Adrenal gland (tissue), 12 donors: Measurements from ENCODE around the gene ANXA2R. TPM values are rescaled to one million over a fixed set of nuclear protein-coding genes. Genes with fewer than 3 reads are reported as not detected.

Experiments used
- DNase-seq, 7 donors: peaks; one replicate each; pipeline ENCODE4 v3.0.0-alpha.2; 2019 to 2020
- H3K27ac ChIP-seq, 5 donors: fragments of 200-600 bp; sonication (generic) in 4 of 5; 1 replicate in 3 of 5; 2 replicates in 2 of 5; pipeline versions ENCODE4 v1.5.1 to v1.8.0; 2016 to 2020; ENCODE audit warnings: mild to moderate bottlenecking in 1 of 5
- H3K27me3 ChIP-seq: fragments of 200-600 bp; 2 replicates; pipeline ENCODE4 v1.8.0; 2021
- H3K36me3 ChIP-seq, 2 donors: fragments of 200-600 bp; replicated peaks in 1 of 2; 1 replicate in 1 of 2; 2 replicates in 1 of 2; pipeline versions ENCODE4 v1.5.1 to v1.8.0; 2018 to 2022
- H3K4me1 ChIP-seq, 2 donors: fragments of 200-600 bp; replicated peaks in 1 of 2; 1 replicate in 1 of 2; 2 replicates in 1 of 2; pipeline versions ENCODE4 v1.5.1 to v1.8.0; 2018 to 2021
- H3K4me3 ChIP-seq, 4 donors: fragments of 200-600 bp; sonication (generic) in 3 of 4; one replicate each; pipeline ENCODE4 v1.5.1; 2016 to 2018
- H3K9me3 ChIP-seq, 3 donors: fragments of 200-600 bp; sonication (generic) in 1 of 3; replicated peaks in 1 of 3; 1 replicate in 2 of 3; 2 replicates in 1 of 3; pipeline versions ENCODE4 v1.5.1 to v1.8.0; 2016 to 2021
- CTCF ChIP-seq, 6 experiments: fragments of 450-650 bp in 4 of 6; fragments of 200-600 bp in 2 of 6; sonication (generic) in 1 of 6; IDR thresholded peaks; 1 replicate in 5 of 6; 2 replicates in 1 of 6; pipeline versions ENCODE4 v1.5.1 to v1.8.0; 2016 to 2021; ENCODE audit warnings: antibody characterized with exemption in 6 of 6, mild to moderate bottlenecking in 2 of 6, moderate library complexity in 1 of 6
- POLR2A ChIP-seq, 2 donors: fragments of 450-650 bp; IDR thresholded peaks; one replicate each; pipeline ENCODE4 v1.6.1; 2017; ENCODE audit warnings: antibody characterized with exemption in 2 of 2, mild to moderate bottlenecking in 2 of 2, moderate library complexity in 1 of 2
- WGBS, 4 donors: extraction: QIAGEN DNeasy Blood & Tissue Kit in 2 of 4; methylation state at CpG; one replicate each; pipeline versions ENCODE4 v1.1.5 to v1.1.7; 2013 to 2017; 5-methylcytosine and 5-hydroxymethylcytosine counted together
- intact Hi-C, 2 donors: fragments of 100-400 bp; cut with DNase I; formaldehyde crosslinking; loops; one replicate each; pipeline versions ENCODE4 v1.14.1 to v1.15.0; 2022 to 2023
- polyA plus RNA-seq, 3 donors: library from polyadenylated mRNA; stranded (reverse); fragments of 200-250 nt in 2 of 3; fragments of 350-450 nt in 1 of 3; fragmentation: Illumina TruSeq in 1 of 3; extraction: RNeasy Lipid Tissue Mini Kit (QIAGEN cat#74804) in 1 of 3; gene quantifications; one replicate each; pipeline ENCODE4 v1.2.3, GENCODE V29; 2013 to 2014
- total RNA-seq, 9 donors: library from RNA; depleted of rRNA in 4 of 9; stranded (reverse); fragments of >200 nt in 4 of 9; fragments of 120-200 nt in 1 of 9; fragmentation: NEBNext Ultra II Directional in 1 of 9; extraction: Animal tissue kit (Norgen Biotek cat#: 25700) in 1 of 9; gene quantifications; one replicate each; pipeline versions ENCODE4 v1.1.0 to v1.2.4, GENCODE V29; 2013 to 2023
- donor health status: healthy with polysubstance abuse.
- donor health status: Bipolar disorder and iron deficiency.
- donor health status: DM: yes; HTN: yes; CAD: no.
- donor health status: DM: no; HTN: no; CAD: no.
- donor health status: DM: no; HTN: no; CAD: no.
- donor health status: DM: yes; HTN: yes; CAD: no.

The ANXA2R gene
- total and polyA plus RNA-seq, 12 donors: 0.30 to 5.2 (median 2.8) TPM

- no peaks in the 10 kb centered on the region for H3K27me3 ChIP-seq
- intact Hi-C loops: loop anchor here in 1 of 2 donors (5.0 kb wide), 1 partner anchor 47 kb away; no protein-coding TSS in a partner anchor
- H3K36me3 ChIP-seq: no peaks in the 10 kb centered on the region
- DNase-seq: peak; percentile 61 to 84 (median 67)
- 19 to 33% (median 25%) methylated on average over 26 to 35 of the region's 35 CpGs for WGBS, 4 donors
- no peaks in the 10 kb centered on the region for H3K9me3 ChIP-seq
- TF ChIP-seq CTCF (IDR thresholded peaks at IDR 0.05) (peak in 2 of 6 experiments; percentile 7 to 22), POLR2A (IDR thresholded peaks at IDR 0.05) (no peak)
- H3K4me1 ChIP-seq: no peaks in the 10 kb centered on the region
- peak overlapping the region in 2 of 4 donors; percentile 54 to 68 for H3K4me3 ChIP-seq
- H3K27ac ChIP-seq: peak overlapping the region; percentile 14 to 99 (median 96)
These were observed 440 bp downstream of the ANXA2R start for GRCh38 chr5:43039471-43040286.

GRCh38 chr5:43039152-43039470 is 1.0 kb downstream of the ANXA2R start:
- no peak for DNase-seq
- Histone ChIP-seq H3K27me3 (no peaks in the 10 kb centered on the region), H3K4me3 (peak overlapping the region in 2 of 4 donors; percentile 54 to 68), H3K4me1 (no peaks in the 10 kb centered on the region), H3K27ac (peak overlapping the region in 4 of 5 donors; percentile 58 to 99 (median 96)), H3K36me3 (no peaks in the 10 kb centered on the region), H3K9me3 (no peaks in the 10 kb centered on the region)
- 44 to 67% (median 55%) methylated on average over 6 of the region's 6 CpGs for WGBS, 4 donors
- intact Hi-C loops: no loop called here
- TF ChIP-seq POLR2A (IDR thresholded peaks at IDR 0.05): no peak

GRCh38 chr5:43038496-43038989 is 1.6 kb downstream of the ANXA2R start:
- intact Hi-C loops: no loop called here
- H3K36me3 ChIP-seq: no peaks in the 10 kb centered on the region
- no peak for DNase-seq
- TF ChIP-seq CTCF (IDR thresholded peaks at IDR 0.05): no peak
- TF ChIP-seq POLR2A (IDR thresholded peaks at IDR 0.05): no peak
- H3K27ac ChIP-seq: peak overlapping the region in 2 of 5 donors; percentile 59 to 99
- H3K27me3 ChIP-seq: no peaks in the 10 kb centered on the region
- 52 to 72% (median 64%) methylated on average over 16 to 17 of the region's 17 CpGs for whole genome bisulfite sequencing, 4 donors
- no peaks in the 10 kb centered on the region for H3K4me1 ChIP-seq
- peak overlapping the region in 1 of 4 donors; percentile 68 for H3K4me3 ChIP-seq
- no peaks in the 10 kb centered on the region for H3K9me3 ChIP-seq

- intact Hi-C loops: no loop called here
- Histone ChIP-seq H3K9me3 (no peaks in the 10 kb centered on the region), H3K36me3 (no peaks in the 10 kb centered on the region), H3K27ac (peak overlapping the region in 4 of 5 donors; percentile 14 to 99 (median 61)), H3K27me3 (no peaks in the 10 kb centered on the region), H3K4me1 (no peaks in the 10 kb centered on the region), H3K4me3 (peak overlapping the region in 2 of 4 donors; percentile 18 to 68)
- WGBS, 4 donors: 41 to 55% (median 51%) methylated on average over 24 of the region's 24 CpGs
- DNase-seq: no peak
- TF ChIP-seq CTCF (IDR thresholded peaks at IDR 0.05) (no peak), POLR2A (IDR thresholded peaks at IDR 0.05) (no peak)
These were observed 2.3 kb downstream of the ANXA2R start for GRCh38 chr5:43037636-43038495.
